GM18508 (cell line): ENCODE data around the gene B3GNT3.

Source experiments
- ATAC-seq: cut with Tn5 transposase; IDR thresholded peaks from one replicate; pipeline ENCODE4 v1.9.1; 2021; ENCODE audit warnings: moderate number of reproducible peaks; ENCODE audit not compliant: insufficient read depth, unreplicated experiment

The B3GNT3 gene

GRCh38 chr19:17830567-17831418 is 35.9 kb downstream of the B3GNT3 start:
- ATAC-seq, result no peak

- no peak for ATAC-seq
Observed at GRCh38 chr19:17831419-17831888, 36.5 kb downstream of the B3GNT3 start.

GRCh38 chr19:17832443-17833208 is 37.7 kb downstream of the B3GNT3 start:
- no peak for ATAC-seq

- no peak for ATAC-seq
Observed at GRCh38 chr19:17834350-17835181, 39.6 kb downstream of the B3GNT3 start.

- ATAC-seq, result no peak
Observed at GRCh38 chr19:17835182-17836006, 40.5 kb downstream of the B3GNT3 start.

GRCh38 chr19:17836530-17836929 is 41.6 kb downstream of the B3GNT3 start:
- no peak for ATAC-seq

GRCh38 chr19:17837972-17838371 is 43.0 kb downstream of the B3GNT3 start:
- ATAC-seq, result no peak

GRCh38 chr19:17840019-17840418 is 45.1 kb downstream of the B3GNT3 start:
- no peak for ATAC-seq

GRCh38 chr19:17841371-17841809 is 46.5 kb downstream of the B3GNT3 start:
- ATAC-seq, result no peak

GRCh38 chr19:17841810-17842662 is 47.1 kb downstream of the B3GNT3 start:
- ATAC-seq, result no peak

- ATAC-seq, result no peak
Observed at GRCh38 chr19:17842663-17843291, 47.8 kb downstream of the B3GNT3 start.

- no peak for ATAC-seq
Observed at GRCh38 chr19:17843292-17843827, 48.4 kb downstream of the B3GNT3 start.

- no peak for ATAC-seq
Observed at GRCh38 chr19:17843908-17844490, 49.1 kb downstream of the B3GNT3 start.

- ATAC-seq, result no peak
Observed at GRCh38 chr19:17846146-17846545, 51.2 kb downstream of the B3GNT3 start.

- ATAC-seq, result no peak
Observed at GRCh38 chr19:17847538-17848366, 52.8 kb downstream of the B3GNT3 start, which contains the start of gene JAK3. Gene JAK3, minus strand, starts transcription at chr19:17847982. Its CDS starts 3,565 bp downstream, at chr19:17844417.

- no peak for ATAC-seq
Observed at GRCh38 chr19:17848595-17849292, 53.8 kb downstream of the B3GNT3 start.
